Left ventricle myocardium inferior (tissue), 1 donor: ENCODE results near the gene MACF1. TPM values are rescaled to one million over a fixed set of nuclear protein-coding genes. Genes with fewer than 3 reads are reported as not detected.

Experiments
- DNase-seq: peaks from one replicate; pipeline ENCODE4 v3.0.0-alpha.2; 2020
- H3K27ac ChIP-seq: fragments of 200-600 bp; replicated peaks from 2 replicates; pipeline ENCODE4 v1.8.0; 2021
- H3K27me3 ChIP-seq: fragments of 200-600 bp; 2 replicates; pipeline ENCODE4 v1.8.0; 2021; ENCODE audit warnings: low read depth
- H3K36me3 ChIP-seq: fragments of 200-600 bp; 2 replicates; pipeline ENCODE4 v1.8.0; 2021
- H3K4me1 ChIP-seq: fragments of 200-600 bp; 2 replicates; pipeline ENCODE4 v1.8.0; 2021
- H3K4me3 ChIP-seq: fragments of 200-600 bp; 2 replicates; pipeline ENCODE4 v1.8.0; 2021; ENCODE audit warnings: mild to moderate bottlenecking, moderate library complexity
- H3K9me3 ChIP-seq: fragments of 200-600 bp; replicated peaks from 2 replicates; pipeline ENCODE4 v1.8.0; 2021
- intact Hi-C: fragments of 100-400 bp; cut with micrococcal nuclease; formaldehyde crosslinking; loops from one replicate; pipeline ENCODE4 v1.11.0; 2022
- total RNA-seq: library from RNA; stranded (reverse); fragmentation: NEBNext Ultra II Directional; extraction: Animal tissue kit (Norgen Biotek cat#: 25700); gene quantifications from one replicate; pipeline ENCODE4 v1.2.1, GENCODE V29; 2021
- TF ChIP-seq, protein P1 (sequence below): fragments of 200-600 bp; IDR thresholded peaks from 2 replicates; pipeline ENCODE4 v1.8.0; 2021; ENCODE audit warnings: antibody characterized with exemption, mild to moderate bottlenecking, borderline replicate concordance
- donor health status: DM: no; HTN: yes; CAD: no; lungs with severe emphysema.

The MACF1 gene
- total RNA-seq, 1 donor from 2014 or later, result 181 TPM

GRCh38 chr1:39293375-39294070, 89.0 kb downstream of the MACF1 start:
- intact Hi-C loops, result no loop called here
- TF ChIP-seq, protein P1, sequence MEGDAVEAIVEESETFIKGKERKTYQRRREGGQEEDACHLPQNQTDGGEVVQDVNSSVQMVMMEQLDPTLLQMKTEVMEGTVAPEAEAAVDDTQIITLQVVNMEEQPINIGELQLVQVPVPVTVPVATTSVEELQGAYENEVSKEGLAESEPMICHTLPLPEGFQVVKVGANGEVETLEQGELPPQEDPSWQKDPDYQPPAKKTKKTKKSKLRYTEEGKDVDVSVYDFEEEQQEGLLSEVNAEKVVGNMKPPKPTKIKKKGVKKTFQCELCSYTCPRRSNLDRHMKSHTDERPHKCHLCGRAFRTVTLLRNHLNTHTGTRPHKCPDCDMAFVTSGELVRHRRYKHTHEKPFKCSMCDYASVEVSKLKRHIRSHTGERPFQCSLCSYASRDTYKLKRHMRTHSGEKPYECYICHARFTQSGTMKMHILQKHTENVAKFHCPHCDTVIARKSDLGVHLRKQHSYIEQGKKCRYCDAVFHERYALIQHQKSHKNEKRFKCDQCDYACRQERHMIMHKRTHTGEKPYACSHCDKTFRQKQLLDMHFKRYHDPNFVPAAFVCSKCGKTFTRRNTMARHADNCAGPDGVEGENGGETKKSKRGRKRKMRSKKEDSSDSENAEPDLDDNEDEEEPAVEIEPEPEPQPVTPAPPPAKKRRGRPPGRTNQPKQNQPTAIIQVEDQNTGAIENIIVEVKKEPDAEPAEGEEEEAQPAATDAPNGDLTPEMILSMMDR, result no peak
- no peaks in the 10 kb centered on the region for H3K9me3 ChIP-seq
- DNase-seq, result no peak
- H3K36me3 ChIP-seq, result peaks cover 82% of the 10 kb centered on the region
- no peak overlapping the region for H3K4me3 ChIP-seq
- H3K27ac ChIP-seq, result peak overlapping the region; percentile 30
- peaks cover 26% of the 10 kb centered on the region for H3K4me1 ChIP-seq
- H3K27me3 ChIP-seq, result no peaks in the 10 kb centered on the region

DNA sequence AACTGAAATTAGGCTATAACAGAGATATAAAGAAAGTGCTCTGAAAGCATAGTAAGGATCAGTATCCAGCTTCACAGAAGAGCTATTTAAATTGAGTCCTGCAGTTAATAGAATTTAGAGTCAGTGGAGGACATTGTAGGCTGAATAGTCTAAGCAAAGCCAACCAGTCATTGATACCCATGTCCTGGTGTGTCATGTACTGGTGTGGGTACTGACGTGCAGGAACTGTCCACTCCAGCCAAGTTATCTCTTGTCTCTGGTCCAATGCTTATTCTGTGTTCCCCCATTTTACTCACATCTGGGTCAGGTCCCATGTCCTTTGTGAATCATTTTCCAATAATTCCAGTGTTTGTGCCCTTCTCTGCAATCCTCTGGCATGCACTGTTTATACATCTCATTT, 90.0 kb downstream of the MACF1 start:
- no peak for DNase-seq
- peaks cover 82% of the 10 kb centered on the region for H3K36me3 ChIP-seq
- H3K27ac ChIP-seq, result peak overlapping the region; percentile 43
- intact Hi-C loops, result no loop called here
- no peaks in the 10 kb centered on the region for H3K27me3 ChIP-seq
- no peak overlapping the region for H3K4me3 ChIP-seq
- no peaks in the 10 kb centered on the region for H3K9me3 ChIP-seq
- TF ChIP-seq, protein P1, result no peak
- H3K4me1 ChIP-seq, result peaks cover 26% of the 10 kb centered on the region

DNA sequence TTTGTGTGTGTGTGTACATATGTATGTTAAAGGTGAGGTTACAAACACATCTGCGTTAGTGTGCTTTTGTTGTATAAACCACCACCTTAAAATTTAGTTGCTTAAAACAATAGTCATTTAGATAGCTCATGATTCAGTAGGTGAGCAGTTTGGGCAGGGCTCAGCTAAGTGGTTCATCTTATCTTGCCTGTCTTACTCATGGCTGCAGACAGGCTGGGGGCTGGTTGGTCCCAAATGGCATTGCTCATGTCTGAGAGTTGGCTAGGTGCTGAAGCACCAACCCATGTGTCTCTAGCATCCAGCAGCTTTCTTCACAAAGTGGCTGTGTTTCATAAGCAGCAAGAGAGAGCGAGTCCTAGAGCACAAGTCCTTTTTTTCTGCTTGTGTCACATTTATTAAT, 91.4 kb downstream of the MACF1 start:
- TF ChIP-seq, protein P1, result no peak
- H3K27me3 ChIP-seq, result no peaks in the 10 kb centered on the region
- DNase-seq, result no peak
- H3K36me3 ChIP-seq, result peaks cover 91% of the 10 kb centered on the region
- H3K27ac ChIP-seq, result peak overlapping the region; percentile 43
- intact Hi-C loops, result no loop called here
- peaks cover 26% of the 10 kb centered on the region for H3K4me1 ChIP-seq
- H3K9me3 ChIP-seq, result no peaks in the 10 kb centered on the region
- H3K4me3 ChIP-seq, result no peak overlapping the region

- intact Hi-C loops, result no loop called here
- no peak for DNase-seq
- no peak overlapping the region for H3K4me3 ChIP-seq
- H3K27me3 ChIP-seq, result no peaks in the 10 kb centered on the region
- no peak overlapping the region for H3K27ac ChIP-seq
- peaks cover 97% of the 10 kb centered on the region for H3K36me3 ChIP-seq
- TF ChIP-seq, protein P1, result no peak
- H3K4me1 ChIP-seq, result peaks cover 26% of the 10 kb centered on the region
- H3K9me3 ChIP-seq, result no peaks in the 10 kb centered on the region
These were observed 93.1 kb downstream of the MACF1 start for GRCh38 chr1:39297551-39297950.

DNA sequence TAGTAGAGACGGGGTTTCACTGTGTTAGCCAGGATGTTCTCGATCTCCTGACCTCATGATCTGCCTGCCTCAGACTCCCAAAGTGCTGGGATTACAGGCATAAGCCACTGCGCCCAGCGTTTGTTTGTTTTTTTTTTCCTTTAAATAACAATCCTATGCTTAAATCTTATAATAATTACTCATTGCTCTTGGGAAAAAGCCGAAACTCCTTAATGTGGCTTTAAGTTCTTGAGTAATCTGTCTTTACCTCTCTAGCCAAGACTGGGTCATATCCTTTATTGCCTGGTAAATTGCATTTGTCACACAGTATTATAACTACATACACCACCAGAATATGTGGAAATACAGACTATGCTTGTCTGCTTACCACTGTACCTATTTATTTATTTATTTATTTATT, 97.1 kb downstream of the MACF1 start:
- Histone ChIP-seq H3K4me3 (no peak overlapping the region), H3K9me3 (no peaks in the 10 kb centered on the region), H3K27me3 (no peaks in the 10 kb centered on the region), H3K27ac (no peak overlapping the region), H3K4me1 (no peaks in the 10 kb centered on the region), H3K36me3 (peaks cover 96% of the 10 kb centered on the region)
- no peak for DNase-seq
- TF ChIP-seq, protein P1, result no peak
- intact Hi-C loops, result no loop called here
